Activated CD8-positive, alpha-beta T cell treated with anti-CD3 and anti-CD28 coated beads for 36 hours (primary cell): ENCODE data around the gene KLF7. TPM values are rescaled to one million over a fixed set of nuclear protein-coding genes. Genes with fewer than 3 reads are reported as not detected.
A peak's percentile ranks its signal among the peaks of the same experiment; 100 is the strongest.

Experiments
- ATAC-seq: fragments of 200-7000 bp; cut with Tn5 transposase; one replicate; pipeline ENCODE4 v1.10.0; 2021; ENCODE audit warnings: mild to moderate bottlenecking, moderate library complexity
- CTCF ChIA-PET: fragments of 350-600 bp; sonication (Branson Sonifier 250); formaldehyde crosslinking; loops from one replicate; lab custom pipeline; 2021; ENCODE audit warnings: antibody characterized with exemption; lab: Charles Lee
- POLR2A ChIA-PET: fragments of 350-600 bp; sonication (Branson Sonifier 250); formaldehyde crosslinking; loops from one replicate; lab custom pipeline; 2021; ENCODE audit warnings: antibody characterized with exemption; lab: Charles Lee
- DNase-seq: peaks from one replicate; pipeline ENCODE4 v3.0.0-alpha.2; 2020
- H3K27ac Mint-ChIP-seq: one replicate; pipeline ENCODE4 v1.8.0; 2021; ENCODE audit warnings: mild to moderate bottlenecking, mixed read lengths
- H3K27me3 Mint-ChIP-seq: one replicate; pipeline ENCODE4 v1.8.0; 2021; ENCODE audit warnings: mixed read lengths
- H3K36me3 Mint-ChIP-seq: one replicate; pipeline ENCODE4 v1.8.0; 2021; ENCODE audit warnings: low read depth, mixed read lengths
- H3K4me1 Mint-ChIP-seq: one replicate; pipeline ENCODE4 v1.8.0; 2021; ENCODE audit warnings: low read depth, mixed read lengths
- H3K4me3 Mint-ChIP-seq: one replicate; pipeline ENCODE4 v1.8.0; 2021; ENCODE audit warnings: mild to moderate bottlenecking, moderate library complexity, mixed read lengths
- H3K9me3 Mint-ChIP-seq: one replicate; pipeline ENCODE4 v1.8.0; 2021; ENCODE audit warnings: mixed read lengths
- intact Hi-C: fragments of 100-400 bp; cut with micrococcal nuclease; formaldehyde crosslinking; loops from one replicate; pipeline ENCODE4 v1.10.0; 2022
- total RNA-seq, 2 experiments: library from RNA; stranded (reverse); gene quantifications; one replicate each; pipeline ENCODE4 v1.2.3, GENCODE V29; 2021
- TF ChIP-seq, protein P1 (sequence below): fragments of 200-600 bp; IDR thresholded peaks from one replicate; pipeline ENCODE4 v1.8.0; 2022; ENCODE audit warnings: antibody characterized with exemption, mild to moderate bottlenecking

KLF7 gene
- total RNA-seq, 2 experiments from 2014 or later = 9.8 to 10.0 TPM

- ChIA-PET POLR2A (interaction anchor here (0.7 to 3.5 kb wide), 7 partner anchors 9 to 92 kb away, joined by 3 to 14 read pairs (median 3); partner anchors contain the start of gene KLF7), CTCF (interaction anchor here (0.8 to 2.4 kb wide), 11 partner anchors 10 to 400 kb away, joined by 3 to 16 read pairs (median 3); no protein-coding TSS in a partner anchor)
- Mint-ChIP-seq H3K9me3 (no peaks in the 10 kb centered on the region), H3K36me3 (peaks cover 3% of the 10 kb centered on the region), H3K27ac (peak overlapping the region; percentile 87), H3K4me1 (peaks cover 34% of the 10 kb centered on the region), H3K4me3 (peak overlapping the region; percentile 61), H3K27me3 (peaks cover 5% of the 10 kb centered on the region)
- peak; percentile 40 for ATAC-seq
- intact Hi-C loops = loop anchor here (5.0 kb wide), 1 partner anchor 89 kb away; no protein-coding TSS in a partner anchor
- TF ChIP-seq, protein P1, sequence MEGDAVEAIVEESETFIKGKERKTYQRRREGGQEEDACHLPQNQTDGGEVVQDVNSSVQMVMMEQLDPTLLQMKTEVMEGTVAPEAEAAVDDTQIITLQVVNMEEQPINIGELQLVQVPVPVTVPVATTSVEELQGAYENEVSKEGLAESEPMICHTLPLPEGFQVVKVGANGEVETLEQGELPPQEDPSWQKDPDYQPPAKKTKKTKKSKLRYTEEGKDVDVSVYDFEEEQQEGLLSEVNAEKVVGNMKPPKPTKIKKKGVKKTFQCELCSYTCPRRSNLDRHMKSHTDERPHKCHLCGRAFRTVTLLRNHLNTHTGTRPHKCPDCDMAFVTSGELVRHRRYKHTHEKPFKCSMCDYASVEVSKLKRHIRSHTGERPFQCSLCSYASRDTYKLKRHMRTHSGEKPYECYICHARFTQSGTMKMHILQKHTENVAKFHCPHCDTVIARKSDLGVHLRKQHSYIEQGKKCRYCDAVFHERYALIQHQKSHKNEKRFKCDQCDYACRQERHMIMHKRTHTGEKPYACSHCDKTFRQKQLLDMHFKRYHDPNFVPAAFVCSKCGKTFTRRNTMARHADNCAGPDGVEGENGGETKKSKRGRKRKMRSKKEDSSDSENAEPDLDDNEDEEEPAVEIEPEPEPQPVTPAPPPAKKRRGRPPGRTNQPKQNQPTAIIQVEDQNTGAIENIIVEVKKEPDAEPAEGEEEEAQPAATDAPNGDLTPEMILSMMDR = no peak
- no peak for DNase-seq
Observed at GRCh38 chr2:207073412-207073800, 92.3 kb downstream of the KLF7 start.

- H3K4me1 Mint-ChIP-seq = peaks cover 35% of the 10 kb centered on the region
- peaks cover 5% of the 10 kb centered on the region for H3K27me3 Mint-ChIP-seq
- ChIA-PET POLR2A (interaction anchor here (1.3 to 3.5 kb wide), 2 partner anchors 8 to 93 kb away, joined by 3 to 14 read pairs; partner anchors contain the start of gene KLF7), CTCF (interaction anchor here (0.9 to 2.4 kb wide), 7 partner anchors 9 to 401 kb away, joined by 3 to 16 read pairs (median 3); no protein-coding TSS in a partner anchor)
- DNase-seq (no peak), ATAC-seq (no peak)
- H3K36me3 Mint-ChIP-seq = peaks cover 3% of the 10 kb centered on the region
- no peaks in the 10 kb centered on the region for H3K9me3 Mint-ChIP-seq
- intact Hi-C loops = loop anchor here (5.0 kb wide), 1 partner anchor 90 kb away; no protein-coding TSS in a partner anchor
- TF ChIP-seq, protein P1 = no peak
- no peak overlapping the region for H3K4me3 Mint-ChIP-seq
- no peak overlapping the region for H3K27ac Mint-ChIP-seq
Observed at GRCh38 chr2:207072571-207072970, 93.2 kb downstream of the KLF7 start.

DNA sequence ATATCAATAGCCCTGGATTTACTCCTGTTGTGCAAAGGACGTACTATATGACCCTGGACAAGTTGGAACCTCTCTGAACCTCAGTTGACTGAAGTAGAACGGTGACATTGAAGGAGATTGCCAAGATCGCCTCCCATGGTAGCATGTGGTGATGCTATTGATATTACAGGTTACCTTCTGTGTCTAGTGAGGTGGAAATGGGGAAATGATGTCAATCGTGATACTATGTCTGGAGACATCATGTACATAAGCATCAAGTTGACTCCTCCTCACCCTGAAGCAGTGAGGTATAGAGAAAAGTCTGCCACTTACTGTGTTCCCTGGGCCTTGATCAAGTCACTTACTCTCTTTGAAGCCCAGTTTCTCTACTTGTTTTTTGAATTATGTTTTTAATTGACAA is 93.9 kb downstream of the KLF7 start:
- Mint-ChIP-seq H3K4me3 (no peak overlapping the region), H3K27me3 (peaks cover 5% of the 10 kb centered on the region), H3K4me1 (peaks cover 37% of the 10 kb centered on the region), H3K36me3 (peaks cover 3% of the 10 kb centered on the region), H3K9me3 (no peaks in the 10 kb centered on the region), H3K27ac (no peak overlapping the region)
- DNase-seq (no peak), ATAC-seq (no peak)
- TF ChIP-seq, protein P1 = no peak
- ChIA-PET CTCF (no interaction called here), POLR2A (no interaction called here)
- intact Hi-C loops = loop anchor here (5.0 kb wide), 1 partner anchor 90 kb away; no protein-coding TSS in a partner anchor

- H3K9me3 Mint-ChIP-seq = no peaks in the 10 kb centered on the region
- intact Hi-C loops = no loop called here
- POLR2A ChIA-PET = no interaction called here
- H3K27ac Mint-ChIP-seq = no peak overlapping the region
- TF ChIP-seq, protein P1 = no peak
- peaks cover 5% of the 10 kb centered on the region for H3K27me3 Mint-ChIP-seq
- no peaks in the 10 kb centered on the region for H3K36me3 Mint-ChIP-seq
- ATAC-seq = no peak
- no peak for DNase-seq
- H3K4me3 Mint-ChIP-seq = no peak overlapping the region
- CTCF ChIA-PET = interaction anchor here (0.9 kb wide), 1 partner anchor 55 kb away, joined by 3 read pairs; no protein-coding TSS in a partner anchor
- peaks cover 8% of the 10 kb centered on the region for H3K4me1 Mint-ChIP-seq
Observed at GRCh38 chr2:207067473-207067872, 98.3 kb downstream of the KLF7 start.

GRCh38 chr2:207066791-207067460 is 98.8 kb downstream of the KLF7 start:
- TF ChIP-seq, protein P1 = no peak
- Mint-ChIP-seq H3K4me3 (no peak overlapping the region), H3K4me1 (peaks cover 5% of the 10 kb centered on the region), H3K27ac (no peak overlapping the region), H3K27me3 (peaks cover 5% of the 10 kb centered on the region), H3K9me3 (no peaks in the 10 kb centered on the region), H3K36me3 (no peaks in the 10 kb centered on the region)
- DNase-seq (no peak), ATAC-seq (no peak)
- intact Hi-C loops = no loop called here
- ChIA-PET CTCF (interaction anchor here (0.9 kb wide), 1 partner anchor 56 kb away, joined by 3 read pairs; no protein-coding TSS in a partner anchor), POLR2A (no interaction called here)
